ENCODE results near the gene GPC6. TPM values are rescaled to one million over a fixed set of nuclear protein-coding genes. Genes with fewer than 3 reads are reported as not detected.

Gene GPC6
- polyA plus RNA-seq, 1 donor from 2014 or later, result 9.0 TPM

DNA sequence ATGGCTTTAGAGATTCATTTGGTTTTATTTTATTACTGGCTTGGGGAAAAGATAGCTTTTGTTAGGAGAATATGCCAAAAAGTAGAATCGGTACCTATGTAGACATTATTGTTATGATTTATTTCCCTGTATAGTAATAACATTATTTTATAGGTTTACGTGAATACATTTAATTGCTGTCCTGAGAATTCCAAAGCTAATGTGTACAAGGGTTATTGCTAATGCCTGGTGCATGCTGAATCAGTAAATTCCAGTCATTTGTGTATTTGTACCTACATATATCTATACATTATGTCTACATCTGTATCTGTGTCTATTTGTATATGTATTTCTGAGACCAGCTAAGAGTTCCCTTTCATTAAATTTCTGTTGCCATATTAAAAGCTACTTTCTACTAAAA is 550.9 kb downstream of the GPC6 start:
- Histone ChIP-seq H3K36me3 (ENCODE audit: insufficient read depth, low read length) (no peaks in the 10 kb centered on the region), H3K4me3 (ENCODE audit: low read length) (no peak overlapping the region), H3K4me2 (ENCODE audit: low read length) (no peak overlapping the region), H3F3A (ENCODE audit: insufficient read depth, low read length, poor library complexity, severe bottlenecking) (no peaks in the 10 kb centered on the region), H3K9me2 (ENCODE audit: insufficient read depth, low read length) (no peaks in the 10 kb centered on the region), H3K9ac (ENCODE audit: low read length) (no peak overlapping the region), H3K27ac (ENCODE audit: low read length) (no peak overlapping the region), H3K79me2 (replicated peaks; ENCODE audit: insufficient read depth, low read length) (no peaks in the 10 kb centered on the region), H3K27me3 (ENCODE audit: insufficient read depth, low read depth, low read length) (no peaks in the 10 kb centered on the region), H3K9me3 (ENCODE audit: low read length) (no peaks in the 10 kb centered on the region), H4K20me1 (ENCODE audit: insufficient read depth) (no peaks in the 10 kb centered on the region), H2AFZ (ENCODE audit: low read depth, low read length) (no peak overlapping the region)
- no peak for TF ChIP-seq EP300 (conservative IDR thresholded peaks at IDR 0.05; ENCODE audit: poor library complexity, severe bottlenecking)
- no peak for TF ChIP-seq SMC3 (conservative IDR thresholded peaks at IDR 0.05; ENCODE audit: poor library complexity)
- TF ChIP-seq POLR2AphosphoS5 (IDR thresholded peaks at IDR 0.05), result no peak
- TF ChIP-seq EZH2 (IDR thresholded peaks at IDR 0.05; ENCODE audit: borderline replicate concordance, insufficient read depth, low read length, poor library complexity, severe bottlenecking), result no peak
- TF ChIP-seq REST (IDR thresholded peaks at IDR 0.05; ENCODE audit: borderline replicate concordance), result no peak
- TF ChIP-seq TAF1 (IDR thresholded peaks at IDR 0.05; ENCODE audit: low read depth), result no peak
- TF ChIP-seq RAD21 (conservative IDR thresholded peaks at IDR 0.05), result no peak
- no peak for TF ChIP-seq MXI1 (conservative IDR thresholded peaks at IDR 0.05; ENCODE audit: poor library complexity, severe bottlenecking)
- TF ChIP-seq, protein P1, sequence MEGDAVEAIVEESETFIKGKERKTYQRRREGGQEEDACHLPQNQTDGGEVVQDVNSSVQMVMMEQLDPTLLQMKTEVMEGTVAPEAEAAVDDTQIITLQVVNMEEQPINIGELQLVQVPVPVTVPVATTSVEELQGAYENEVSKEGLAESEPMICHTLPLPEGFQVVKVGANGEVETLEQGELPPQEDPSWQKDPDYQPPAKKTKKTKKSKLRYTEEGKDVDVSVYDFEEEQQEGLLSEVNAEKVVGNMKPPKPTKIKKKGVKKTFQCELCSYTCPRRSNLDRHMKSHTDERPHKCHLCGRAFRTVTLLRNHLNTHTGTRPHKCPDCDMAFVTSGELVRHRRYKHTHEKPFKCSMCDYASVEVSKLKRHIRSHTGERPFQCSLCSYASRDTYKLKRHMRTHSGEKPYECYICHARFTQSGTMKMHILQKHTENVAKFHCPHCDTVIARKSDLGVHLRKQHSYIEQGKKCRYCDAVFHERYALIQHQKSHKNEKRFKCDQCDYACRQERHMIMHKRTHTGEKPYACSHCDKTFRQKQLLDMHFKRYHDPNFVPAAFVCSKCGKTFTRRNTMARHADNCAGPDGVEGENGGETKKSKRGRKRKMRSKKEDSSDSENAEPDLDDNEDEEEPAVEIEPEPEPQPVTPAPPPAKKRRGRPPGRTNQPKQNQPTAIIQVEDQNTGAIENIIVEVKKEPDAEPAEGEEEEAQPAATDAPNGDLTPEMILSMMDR (IDR thresholded peaks at IDR 0.05; ENCODE audit: poor library complexity, severe bottlenecking), result no peak

DNA sequence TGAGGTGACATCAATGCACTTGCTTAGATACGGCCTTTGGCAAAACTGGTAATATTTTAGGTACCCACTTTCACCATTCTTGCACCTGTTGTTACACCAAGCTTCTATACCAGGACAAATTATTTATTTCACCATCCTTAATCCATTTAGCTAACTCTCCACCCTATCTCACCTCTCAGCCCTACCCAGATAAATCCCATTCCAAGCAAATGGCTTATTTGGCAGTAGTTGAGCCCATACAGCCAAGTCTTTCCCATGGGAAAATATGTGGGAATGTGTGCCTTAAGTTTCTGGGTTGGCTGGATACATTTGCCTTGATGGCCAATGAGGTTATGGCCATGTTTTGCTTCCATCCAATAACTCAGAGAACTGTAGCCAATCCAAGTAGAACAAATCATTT is 551.9 kb downstream of the GPC6 start:
- H3K27ac ChIP-seq (ENCODE audit: low read length), result no peak overlapping the region
- no peak overlapping the region for H2AFZ ChIP-seq (ENCODE audit: low read depth, low read length)
- H3K9me3 ChIP-seq (ENCODE audit: low read length), result no peaks in the 10 kb centered on the region
- H3K4me3 ChIP-seq (ENCODE audit: low read length), result no peak overlapping the region
- H3F3A ChIP-seq (ENCODE audit: insufficient read depth, low read length, poor library complexity, severe bottlenecking), result no peaks in the 10 kb centered on the region
- H3K9ac ChIP-seq (ENCODE audit: low read length), result no peak overlapping the region
- no peaks in the 10 kb centered on the region for H3K27me3 ChIP-seq (ENCODE audit: insufficient read depth, low read depth, low read length)
- H3K4me2 ChIP-seq (ENCODE audit: low read length), result no peak overlapping the region
- no peaks in the 10 kb centered on the region for H3K79me2 ChIP-seq (replicated peaks; ENCODE audit: insufficient read depth, low read length)
- H4K20me1 ChIP-seq (ENCODE audit: insufficient read depth), result no peaks in the 10 kb centered on the region
- TF ChIP-seq MXI1 (conservative IDR thresholded peaks at IDR 0.05; ENCODE audit: poor library complexity, severe bottlenecking) (no peak), RAD21 (conservative IDR thresholded peaks at IDR 0.05) (no peak)
- H3K36me3 ChIP-seq (ENCODE audit: insufficient read depth, low read length), result no peaks in the 10 kb centered on the region
- no peaks in the 10 kb centered on the region for H3K9me2 ChIP-seq (ENCODE audit: insufficient read depth, low read length)

GRCh38 chr13:93784191-93784590 is 557.6 kb downstream of the GPC6 start:
- no peak overlapping the region for H3K27ac ChIP-seq (ENCODE audit: low read length)
- no peak overlapping the region for H3K9ac ChIP-seq (ENCODE audit: low read length)
- no peaks in the 10 kb centered on the region for H3K9me3 ChIP-seq (ENCODE audit: low read length)
- no peaks in the 10 kb centered on the region for H4K20me1 ChIP-seq (ENCODE audit: insufficient read depth)
- H3F3A ChIP-seq (ENCODE audit: insufficient read depth, low read length, poor library complexity, severe bottlenecking), result no peaks in the 10 kb centered on the region
- no peaks in the 10 kb centered on the region for H3K9me2 ChIP-seq (ENCODE audit: insufficient read depth, low read length)
- H3K27me3 ChIP-seq (ENCODE audit: insufficient read depth, low read depth, low read length), result no peaks in the 10 kb centered on the region
- no peaks in the 10 kb centered on the region for H3K79me2 ChIP-seq (replicated peaks; ENCODE audit: insufficient read depth, low read length)
- no peak overlapping the region for H2AFZ ChIP-seq (ENCODE audit: low read depth, low read length)
- no peak for TF ChIP-seq RAD21 (conservative IDR thresholded peaks at IDR 0.05)
- no peak for TF ChIP-seq POLR2AphosphoS5 (IDR thresholded peaks at IDR 0.05)
- TF ChIP-seq SMC3 (conservative IDR thresholded peaks at IDR 0.05; ENCODE audit: poor library complexity), result no peak
- TF ChIP-seq REST (IDR thresholded peaks at IDR 0.05; ENCODE audit: borderline replicate concordance), result no peak
- TF ChIP-seq EP300 (conservative IDR thresholded peaks at IDR 0.05; ENCODE audit: poor library complexity, severe bottlenecking), result no peak
- TF ChIP-seq, protein P1 (IDR thresholded peaks at IDR 0.05; ENCODE audit: poor library complexity, severe bottlenecking), result no peak
- TF ChIP-seq TAF1 (IDR thresholded peaks at IDR 0.05; ENCODE audit: low read depth), result no peak
- no peak for TF ChIP-seq EZH2 (IDR thresholded peaks at IDR 0.05; ENCODE audit: borderline replicate concordance, insufficient read depth, low read length, poor library complexity, severe bottlenecking)
- no peak for TF ChIP-seq MXI1 (conservative IDR thresholded peaks at IDR 0.05; ENCODE audit: poor library complexity, severe bottlenecking)
- no peak overlapping the region for H3K4me3 ChIP-seq (ENCODE audit: low read length)
- no peaks in the 10 kb centered on the region for H3K36me3 ChIP-seq (ENCODE audit: insufficient read depth, low read length)
- no peak overlapping the region for H3K4me2 ChIP-seq (ENCODE audit: low read length)

Data from neural cell (in vitro differentiated cells).